Amygdala (tissue), 56 donors: Measurements from ENCODE around the gene DAB2.

Experiments used
- DNase-seq, 56 donors: peaks; one replicate each; lab custom pipeline; 2025; lab: John Stamatoyannopoulos, UW

Gene DAB2

GRCh38 chr5:39448506-39449128, 23.8 kb upstream of the DAB2 start:
- no peak for DNase-seq

GRCh38 chr5:39447968-39448367, 23.2 kb upstream of the DAB2 start:
- no peak for DNase-seq

DNA sequence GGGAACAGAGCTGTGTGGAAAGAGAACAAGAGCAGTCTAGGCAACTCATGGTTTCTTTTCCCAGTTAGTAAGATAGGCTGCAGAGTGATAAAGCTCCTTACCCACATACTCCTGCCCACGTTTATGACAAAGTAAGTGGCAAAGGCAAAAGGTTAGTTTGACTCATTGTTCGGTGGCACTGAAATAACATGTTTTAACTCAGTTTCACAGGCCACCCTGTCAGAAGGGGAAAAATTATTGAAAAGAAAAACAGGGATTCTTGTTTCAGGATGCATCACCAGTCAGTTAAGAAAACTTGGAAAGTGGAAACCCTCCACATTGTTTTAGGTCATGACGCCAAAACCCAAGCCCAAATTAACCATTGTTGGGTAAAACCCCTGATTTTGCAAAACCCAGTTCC, 22.3 kb upstream of the DAB2 start:
- no peak for DNase-seq

DNA sequence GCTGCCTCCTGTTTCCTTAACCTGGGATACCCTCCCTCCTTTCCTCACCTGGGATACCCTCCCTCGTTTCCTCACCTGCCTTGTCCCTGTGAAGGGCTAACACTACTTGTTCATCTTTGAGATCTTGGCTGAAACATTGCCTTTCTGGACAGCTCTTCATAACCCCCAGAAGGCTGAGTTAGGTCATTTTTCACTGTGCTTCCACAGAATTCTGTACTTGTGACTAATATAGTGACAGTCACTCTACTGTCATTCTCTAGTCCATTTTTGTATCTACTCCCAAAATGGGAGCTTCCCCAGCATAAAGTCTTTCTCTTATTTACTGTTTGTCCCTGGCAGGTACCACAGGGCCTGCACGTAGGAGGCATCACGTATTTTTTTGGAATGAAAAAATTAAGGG, 21.5 kb upstream of the DAB2 start:
- DNase-seq, result no peak

DNA sequence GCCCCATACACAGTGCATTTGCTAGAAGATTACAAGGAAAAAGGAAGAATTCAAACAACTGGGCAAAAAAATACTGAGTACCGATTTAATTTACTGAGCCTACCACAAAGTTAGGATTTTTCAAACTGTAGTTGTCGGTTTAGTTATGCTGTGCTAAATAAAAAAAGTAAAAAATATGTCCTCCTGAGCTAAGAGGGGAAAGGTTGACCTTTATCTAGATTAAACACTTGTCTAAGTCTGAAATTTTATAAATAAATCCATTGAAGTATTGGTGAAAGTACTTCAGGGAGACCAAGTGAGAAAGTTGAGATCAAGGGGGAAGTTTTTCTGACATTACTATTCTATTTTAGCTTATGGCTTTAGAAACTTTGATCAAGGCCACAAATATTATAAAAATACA, 19.1 kb upstream of the DAB2 start:
- DNase-seq, result no peak

DNA sequence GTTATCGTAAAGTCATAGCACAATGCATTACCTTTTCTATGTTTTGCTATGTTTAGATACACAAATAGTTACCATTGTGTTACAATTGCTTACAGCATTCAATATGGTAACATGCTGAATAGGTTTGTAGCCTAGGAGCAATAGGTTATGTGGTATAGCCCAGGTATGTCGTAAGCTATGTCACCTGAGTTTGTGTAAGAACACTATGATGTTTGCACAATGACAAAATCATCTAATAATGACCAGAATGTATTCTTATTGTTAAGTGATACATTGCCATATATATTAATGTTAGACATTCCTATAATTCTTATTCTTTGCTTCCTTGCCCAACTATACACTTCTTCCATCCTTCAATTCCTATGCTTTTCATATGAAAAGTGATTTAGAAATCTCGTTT, 18.2 kb upstream of the DAB2 start:
- no peak for DNase-seq

DNA sequence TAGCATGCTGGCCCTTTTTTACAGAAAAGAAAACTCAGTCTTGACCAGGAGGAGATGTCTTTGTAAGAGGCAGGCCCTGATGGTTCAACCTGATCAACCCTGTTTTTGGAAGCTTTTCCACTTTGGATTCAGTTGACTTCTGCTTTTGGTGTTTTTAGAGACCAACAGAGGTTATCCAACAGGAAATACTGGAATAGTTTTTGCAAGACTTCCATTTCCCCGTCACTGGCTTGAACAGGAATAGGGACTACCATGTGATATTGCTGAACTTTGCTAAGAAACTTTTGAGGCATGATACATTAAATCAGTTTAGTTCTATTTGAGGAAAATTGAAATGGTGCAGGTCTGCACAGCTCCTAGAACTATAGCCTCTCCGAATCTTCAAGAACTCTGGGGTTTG, 17.1 kb upstream of the DAB2 start:
- no peak for DNase-seq

DNA sequence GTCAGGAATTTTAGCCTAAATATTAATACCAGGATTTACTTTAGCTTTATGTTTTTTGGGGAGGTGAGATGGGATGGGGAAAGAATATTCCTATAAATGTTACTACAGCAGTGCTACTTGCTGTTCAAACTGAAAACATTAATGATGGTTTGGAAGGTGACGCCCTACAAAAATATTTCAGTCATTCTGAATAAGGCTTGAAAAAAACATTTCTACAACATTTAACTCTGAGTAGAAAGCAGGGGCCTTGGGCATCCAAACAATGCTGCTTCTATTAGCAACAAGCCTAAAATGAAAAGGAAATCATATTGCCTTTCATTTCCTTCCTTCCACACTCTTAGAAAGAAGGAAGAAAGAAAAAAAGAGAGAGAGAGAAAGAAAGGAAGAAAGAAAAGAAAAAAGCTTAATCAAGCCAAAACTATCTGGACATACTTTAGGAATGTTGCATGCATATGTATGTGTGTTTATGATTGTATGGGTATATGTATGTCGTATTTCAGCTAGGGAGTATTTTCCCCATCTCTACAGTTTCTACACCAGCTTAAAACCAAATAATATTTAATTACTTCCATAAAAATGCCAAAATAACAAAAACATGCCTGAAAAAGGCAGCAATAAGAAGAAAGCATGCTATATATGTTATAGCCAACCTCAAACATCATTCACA, 16.3 kb upstream of the DAB2 start:
- DNase-seq, result no peak

DNA sequence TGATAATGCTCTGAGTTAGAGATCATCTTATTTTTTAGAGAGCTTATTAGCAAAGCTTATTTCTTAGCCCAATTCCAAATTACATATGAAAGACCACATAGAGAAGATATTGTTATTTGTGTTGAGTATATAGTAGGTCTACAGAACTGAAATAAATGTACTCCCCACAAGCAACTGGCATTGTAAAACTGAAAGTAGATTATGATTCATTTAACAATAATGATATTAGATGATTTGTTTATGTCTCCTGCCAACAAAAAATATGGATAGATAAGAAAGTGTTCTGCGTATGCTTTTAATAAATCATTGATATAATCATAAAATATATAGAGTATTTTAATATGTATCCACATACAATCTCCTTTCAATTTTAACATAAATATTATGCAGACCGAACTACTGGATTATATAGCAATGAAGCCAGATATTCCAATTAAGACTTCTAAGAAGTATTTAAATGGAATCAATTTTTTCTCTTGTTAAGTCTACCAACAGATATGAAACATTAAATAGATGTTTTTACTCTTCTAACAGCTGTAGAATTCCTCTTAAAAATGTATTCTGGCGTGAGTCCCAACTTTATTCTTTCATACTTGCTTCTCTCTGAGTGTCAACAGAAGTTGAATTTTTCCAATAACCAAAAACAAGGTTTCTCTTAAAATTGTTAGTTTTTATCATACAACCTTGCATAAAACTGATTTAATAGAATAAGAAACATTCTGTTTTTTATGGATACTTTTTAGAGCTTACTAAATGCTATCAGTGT, 15.6 kb upstream of the DAB2 start:
- no peak for DNase-seq

GRCh38 chr5:39439582-39440162, 14.9 kb upstream of the DAB2 start:
- DNase-seq, result no peak

GRCh38 chr5:39437467-39437866, 12.7 kb upstream of the DAB2 start:
- DNase-seq, result no peak

DNA sequence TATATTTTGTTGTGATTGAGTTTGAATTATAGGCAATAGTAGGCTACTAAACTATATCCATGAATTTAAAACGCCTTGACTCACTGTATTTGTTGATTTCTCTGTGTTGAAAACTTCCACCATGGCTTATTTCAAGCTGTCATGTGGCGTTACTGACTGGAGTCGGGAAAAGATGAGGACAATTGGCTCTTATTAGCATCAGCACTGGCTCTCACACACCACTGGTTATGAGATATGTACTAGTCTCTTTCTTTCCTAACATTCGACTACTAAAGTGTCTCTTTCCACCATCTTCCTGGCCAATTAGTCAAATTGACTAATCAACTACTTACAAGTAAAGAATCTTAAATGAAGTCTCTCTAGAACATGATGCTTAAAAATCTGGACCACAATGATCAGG, 9.1 kb upstream of the DAB2 start:
- no peak for DNase-seq

- DNase-seq, result no peak
These were observed 8.1 kb upstream of the DAB2 start for GRCh38 chr5:39432696-39433530.

GRCh38 chr5:39430461-39430860, 5.7 kb upstream of the DAB2 start:
- DNase-seq, result no peak

DNA sequence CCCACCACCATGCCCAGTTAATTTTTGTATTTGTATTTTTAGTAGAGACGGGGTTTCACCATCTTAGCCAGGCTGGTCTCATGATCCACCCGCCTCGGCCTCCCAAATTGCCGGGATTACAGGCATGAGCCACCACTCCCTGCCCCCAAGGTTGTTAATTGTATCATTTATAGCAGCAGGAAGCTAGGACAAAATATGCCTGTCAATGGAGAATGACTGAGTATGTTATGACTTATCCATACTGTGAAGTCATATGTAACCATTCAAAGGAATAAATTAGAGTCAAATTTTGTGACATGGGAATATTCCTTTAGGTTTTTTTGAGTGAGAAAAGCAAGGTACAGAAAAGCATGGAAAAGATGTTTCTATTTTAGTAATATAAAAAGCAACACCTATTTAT, 3.9 kb upstream of the DAB2 start:
- no peak for DNase-seq

DNA sequence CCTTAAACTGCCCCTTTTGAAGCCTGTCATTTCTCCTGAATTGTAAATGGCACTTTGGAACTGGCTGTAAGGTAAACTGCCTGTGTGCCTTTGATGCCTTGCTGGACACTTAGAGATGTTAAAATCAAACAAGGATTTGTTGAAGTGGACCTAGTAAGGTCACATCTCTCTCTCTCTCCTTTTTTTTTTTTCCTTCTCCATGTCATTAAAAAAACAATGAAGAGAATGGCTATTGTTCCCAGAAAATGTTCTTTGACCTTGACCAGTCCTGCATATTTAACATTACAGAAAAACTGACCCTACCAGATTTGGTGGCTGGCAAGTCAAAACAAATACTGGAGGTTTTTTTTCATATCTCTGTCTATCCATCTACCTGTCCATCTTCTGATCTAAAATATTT, 2.9 kb upstream of the DAB2 start:
- no peak for DNase-seq

DNA sequence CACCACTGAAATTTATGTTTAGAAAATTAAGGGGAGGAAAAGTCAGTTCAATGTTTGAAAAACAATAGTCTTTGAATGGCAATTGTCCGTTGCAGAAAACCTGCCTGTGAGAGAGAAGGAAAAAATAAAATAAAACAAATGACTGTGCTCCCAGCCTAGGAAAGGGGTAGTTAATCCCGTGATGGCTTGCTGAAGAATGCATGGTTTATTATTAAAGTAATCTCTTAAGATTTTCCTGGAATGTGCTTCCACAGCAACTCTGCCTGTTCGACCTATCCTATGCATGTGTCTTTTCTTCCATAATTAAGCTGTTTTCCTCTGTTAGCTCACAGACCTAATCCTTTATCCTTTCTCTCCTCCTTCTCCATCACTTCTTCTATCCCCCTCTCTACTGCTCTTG, 2.4 kb upstream of the DAB2 start:
- DNase-seq, result no peak

DNA sequence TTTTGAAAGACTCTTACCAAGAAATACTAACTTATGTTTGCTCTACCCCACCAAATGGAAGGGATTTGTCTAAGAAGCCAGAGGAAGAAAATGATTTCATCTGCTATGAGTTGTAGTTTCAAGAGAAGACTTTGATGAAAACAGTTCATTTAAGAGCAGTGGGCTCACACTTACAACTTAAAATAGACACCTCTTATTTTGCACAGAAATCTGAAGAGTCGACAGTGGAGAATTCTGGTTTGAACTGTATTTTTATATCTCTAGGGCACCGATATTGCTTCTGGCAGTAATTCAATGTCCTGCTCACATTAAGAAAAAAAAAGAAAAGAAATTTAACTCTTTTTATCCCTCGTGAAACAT, 1.9 kb upstream of the DAB2 start:
- DNase-seq, result no peak

GRCh38 chr5:39426051-39426745, 1.4 kb upstream of the DAB2 start:
- no peak for DNase-seq

GRCh38 chr5:39423331-39423751, 1.4 kb downstream of the DAB2 start:
- DNase-seq, result no peak
